DOHH2 (cell line): ENCODE results near the gene MUC12.

Experiments used
- H3F3A ChIP-seq: fragments of 200-600 bp; sonication (generic), shearing (Covaris generic); 2 replicates; pipeline ENCODE4 v1.6.0; 2016; ENCODE audit warnings: antibody characterized with exemption, mild to moderate bottlenecking; ENCODE audit not compliant: control insufficient read depth, insufficient read depth
- H3K27ac ChIP-seq: fragments of 200-600 bp; sonication (generic); 2 replicates; pipeline ENCODE4 v1.5.1; 2014; ENCODE audit warnings: low read depth, mild to moderate bottlenecking, low read length, moderate library complexity
- H3K27me3 ChIP-seq: fragments of 200-600 bp; sonication (generic); 2 replicates; pipeline ENCODE4 v1.6.1; 2014; ENCODE audit warnings: mild to moderate bottlenecking, low read length, mixed read lengths; ENCODE audit not compliant: control insufficient read depth
- H3K36me3 ChIP-seq: fragments of 200-600 bp; sonication (generic); 2 replicates; pipeline ENCODE4 v1.6.1; 2014; ENCODE audit warnings: mild to moderate bottlenecking, low read length, moderate library complexity, mixed read lengths; ENCODE audit not compliant: control insufficient read depth
- H3K4me1 ChIP-seq: fragments of 200-600 bp; sonication (generic); 2 replicates; pipeline ENCODE4 v1.6.1; 2014; ENCODE audit warnings: mild to moderate bottlenecking, low read length, mixed read lengths; ENCODE audit not compliant: control insufficient read depth
- H3K4me2 ChIP-seq: fragments of 200-600 bp; sonication (generic); 2 replicates; pipeline ENCODE4 v1.6.0; 2014; ENCODE audit warnings: mild to moderate bottlenecking, low read length, moderate library complexity
- H3K4me3 ChIP-seq: fragments of 200-600 bp; sonication (generic); 2 replicates; pipeline ENCODE4 v1.5.1; 2014; ENCODE audit warnings: mild to moderate bottlenecking, low read length, mixed read lengths
- H3K79me2 ChIP-seq: fragments of 200-600 bp; sonication (generic); 2 replicates; pipeline ENCODE4 v1.6.1; 2014; ENCODE audit warnings: mild to moderate bottlenecking, low read length, mixed read lengths; ENCODE audit not compliant: control insufficient read depth
- H3K9me2 ChIP-seq: fragments of 200-600 bp; sonication (generic); replicated peaks from 2 replicates; pipeline ENCODE4 v1.6.1; 2014; ENCODE audit warnings: mild to moderate bottlenecking, low read length, mixed read lengths; ENCODE audit not compliant: control insufficient read depth
- H3K9me3 ChIP-seq: fragments of 200-600 bp; sonication (generic); 2 replicates; pipeline ENCODE4 v1.6.1; 2014; ENCODE audit warnings: antibody characterized with exemption, low read length, mixed read lengths; ENCODE audit not compliant: control insufficient read depth, insufficient read depth
- H4K20me1 ChIP-seq: fragments of 200-600 bp; sonication (generic); 2 replicates; pipeline ENCODE4 v1.6.0; 2014; ENCODE audit warnings: low read depth, mild to moderate bottlenecking, antibody characterized with exemption, low read length, moderate library complexity; ENCODE audit not compliant: control insufficient read depth, insufficient read depth
- EZH2phosphoT487 ChIP-seq: fragments of 200-600 bp; sonication (generic); IDR thresholded peaks from 2 replicates; pipeline ENCODE4 v1.6.1; 2017; ENCODE audit warnings: borderline replicate concordance, mild to moderate bottlenecking, antibody characterized with exemption, low read length, moderate library complexity, mixed read lengths
- TF ChIP-seq, protein P1 (sequence below): fragments of 200-600 bp; sonication (generic); IDR thresholded peaks from one replicate; pipeline ENCODE4 v1.5.1; 2014; ENCODE audit warnings: antibody characterized with exemption, mild to moderate bottlenecking, low read depth, low read length; ENCODE audit not compliant: poor library complexity, severe bottlenecking

The MUC12 gene

GRCh38 chr7:100949227-100949932 lies 20.0 kb upstream of the MUC12 start, which contains the start of gene MUC3A:
TSS of gene MUC3A (plus strand) at chr7:100949534. CDS start at chr7:100949625, 91 bp downstream.
- Histone ChIP-seq H3K9me2 (no peaks in the 10 kb centered on the region), H3K4me2 (no peak within 1 kb of the TSS), H3K9me3 (no peaks in the 10 kb centered on the region), H3F3A (no peaks in the 10 kb centered on the region), H3K27ac (no peak within 1 kb of the TSS), H3K27me3 (peaks cover 35% of the 10 kb centered on the region), H3K4me3 (no peak within 1 kb of the TSS), H4K20me1 (no peaks in the 10 kb centered on the region), H3K4me1 (no peaks in the 10 kb centered on the region), H3K36me3 (no peaks in the 10 kb centered on the region), H3K79me2 (no peaks in the 10 kb centered on the region)
- no peak for TF ChIP-seq EZH2phosphoT487
- TF ChIP-seq, protein P1, sequence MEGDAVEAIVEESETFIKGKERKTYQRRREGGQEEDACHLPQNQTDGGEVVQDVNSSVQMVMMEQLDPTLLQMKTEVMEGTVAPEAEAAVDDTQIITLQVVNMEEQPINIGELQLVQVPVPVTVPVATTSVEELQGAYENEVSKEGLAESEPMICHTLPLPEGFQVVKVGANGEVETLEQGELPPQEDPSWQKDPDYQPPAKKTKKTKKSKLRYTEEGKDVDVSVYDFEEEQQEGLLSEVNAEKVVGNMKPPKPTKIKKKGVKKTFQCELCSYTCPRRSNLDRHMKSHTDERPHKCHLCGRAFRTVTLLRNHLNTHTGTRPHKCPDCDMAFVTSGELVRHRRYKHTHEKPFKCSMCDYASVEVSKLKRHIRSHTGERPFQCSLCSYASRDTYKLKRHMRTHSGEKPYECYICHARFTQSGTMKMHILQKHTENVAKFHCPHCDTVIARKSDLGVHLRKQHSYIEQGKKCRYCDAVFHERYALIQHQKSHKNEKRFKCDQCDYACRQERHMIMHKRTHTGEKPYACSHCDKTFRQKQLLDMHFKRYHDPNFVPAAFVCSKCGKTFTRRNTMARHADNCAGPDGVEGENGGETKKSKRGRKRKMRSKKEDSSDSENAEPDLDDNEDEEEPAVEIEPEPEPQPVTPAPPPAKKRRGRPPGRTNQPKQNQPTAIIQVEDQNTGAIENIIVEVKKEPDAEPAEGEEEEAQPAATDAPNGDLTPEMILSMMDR = no peak

- H3K27me3 ChIP-seq = peaks cover 35% of the 10 kb centered on the region
- no peak overlapping the region for H3K4me3 ChIP-seq
- H3K79me2 ChIP-seq = no peaks in the 10 kb centered on the region
- TF ChIP-seq EZH2phosphoT487 = no peak
- TF ChIP-seq, protein P1 = no peak
- H3K9me3 ChIP-seq = no peaks in the 10 kb centered on the region
- no peak overlapping the region for H3K27ac ChIP-seq
- H3F3A ChIP-seq = no peaks in the 10 kb centered on the region
- no peaks in the 10 kb centered on the region for H3K4me1 ChIP-seq
- no peaks in the 10 kb centered on the region for H3K9me2 ChIP-seq
- no peaks in the 10 kb centered on the region for H3K36me3 ChIP-seq
- H3K4me2 ChIP-seq = no peak overlapping the region
- H4K20me1 ChIP-seq = no peaks in the 10 kb centered on the region
These were observed 19.4 kb upstream of the MUC12 start for GRCh38 chr7:100949933-100950443.

GRCh38 chr7:100951172-100951571 lies 18.2 kb upstream of the MUC12 start:
- Histone ChIP-seq H3K27ac (no peak overlapping the region), H3K36me3 (no peaks in the 10 kb centered on the region), H4K20me1 (no peaks in the 10 kb centered on the region), H3K27me3 (peaks cover 37% of the 10 kb centered on the region), H3F3A (no peaks in the 10 kb centered on the region), H3K79me2 (no peaks in the 10 kb centered on the region), H3K4me3 (no peak overlapping the region), H3K9me2 (no peaks in the 10 kb centered on the region), H3K4me1 (no peaks in the 10 kb centered on the region), H3K4me2 (no peak overlapping the region), H3K9me3 (no peaks in the 10 kb centered on the region)
- TF ChIP-seq EZH2phosphoT487 = no peak
- TF ChIP-seq, protein P1 = no peak
